Mammary epithelial cell (primary cell): Measurements from ENCODE around the gene ABITRAM.

Experiments used
- EZH2 ChIP-seq: IDR thresholded peaks from 2 replicates; pipeline ENCODE4 v1.6.1; 2012; ENCODE audit warnings: low read length, inconsistent platforms, borderline replicate concordance
- TF ChIP-seq, protein P1 (sequence below), 2 donors: IDR thresholded peaks in 1 of 2; conservative IDR thresholded peaks in 1 of 2; 2 replicates each; pipeline ENCODE4 v1.5.1; 2011 to 2012; ENCODE audit warnings: inconsistent platforms in 2 of 2, low read length in 2 of 2, mild to moderate bottlenecking in 2 of 2, control low read depth in 1 of 2, low read depth in 1 of 2; ENCODE audit not compliant: insufficient read depth in 1 of 2; ENCODE audit errors: extremely low read depth in 1 of 2

- TF ChIP-seq, protein P1, sequence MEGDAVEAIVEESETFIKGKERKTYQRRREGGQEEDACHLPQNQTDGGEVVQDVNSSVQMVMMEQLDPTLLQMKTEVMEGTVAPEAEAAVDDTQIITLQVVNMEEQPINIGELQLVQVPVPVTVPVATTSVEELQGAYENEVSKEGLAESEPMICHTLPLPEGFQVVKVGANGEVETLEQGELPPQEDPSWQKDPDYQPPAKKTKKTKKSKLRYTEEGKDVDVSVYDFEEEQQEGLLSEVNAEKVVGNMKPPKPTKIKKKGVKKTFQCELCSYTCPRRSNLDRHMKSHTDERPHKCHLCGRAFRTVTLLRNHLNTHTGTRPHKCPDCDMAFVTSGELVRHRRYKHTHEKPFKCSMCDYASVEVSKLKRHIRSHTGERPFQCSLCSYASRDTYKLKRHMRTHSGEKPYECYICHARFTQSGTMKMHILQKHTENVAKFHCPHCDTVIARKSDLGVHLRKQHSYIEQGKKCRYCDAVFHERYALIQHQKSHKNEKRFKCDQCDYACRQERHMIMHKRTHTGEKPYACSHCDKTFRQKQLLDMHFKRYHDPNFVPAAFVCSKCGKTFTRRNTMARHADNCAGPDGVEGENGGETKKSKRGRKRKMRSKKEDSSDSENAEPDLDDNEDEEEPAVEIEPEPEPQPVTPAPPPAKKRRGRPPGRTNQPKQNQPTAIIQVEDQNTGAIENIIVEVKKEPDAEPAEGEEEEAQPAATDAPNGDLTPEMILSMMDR (conservative IDR thresholded peaks at IDR 0.05 in 1 of 2, IDR thresholded peaks at IDR 0.05 in 1 of 2; ENCODE audit: extremely low read depth in 1 of 2, insufficient read depth in 1 of 2, low read depth in 1 of 2, low read length in 2 of 2) = no peak
- no peak for TF ChIP-seq EZH2
Observed at GRCh38 chr9:108884701-108885100, 49.5 kb upstream of the ABITRAM start.
